HFFc6 (cell line): ENCODE results near the gene DUSP6. TPM values are rescaled to one million over a fixed set of nuclear protein-coding genes. Genes with fewer than 3 reads are reported as not detected.

Experiments
- DNase-seq: peaks from one replicate; pipeline ENCODE4 v3.0.0-alpha.2; 2018
- H3K27ac Mint-ChIP-seq: 2 replicates; pipeline ENCODE4 v1.8.0; 2020; ENCODE audit warnings: mild to moderate bottlenecking, mixed read lengths
- H3K27me3 Mint-ChIP-seq: 2 replicates; pipeline ENCODE4 v1.8.0; 2021; ENCODE audit warnings: mild to moderate bottlenecking, moderate library complexity, mixed read lengths; ENCODE audit not compliant: insufficient read depth
- H3K36me3 Mint-ChIP-seq: 2 replicates; pipeline ENCODE4 v1.8.0; 2021; ENCODE audit warnings: low read depth, mixed read lengths
- H3K4me1 Mint-ChIP-seq: 2 replicates; pipeline ENCODE4 v1.8.0; 2020; ENCODE audit warnings: low read depth, mixed read lengths
- H3K4me3 Mint-ChIP-seq: 2 replicates; pipeline ENCODE4 v1.8.0; 2020; ENCODE audit warnings: mild to moderate bottlenecking, moderate library complexity, mixed read lengths
- H3K9me3 Mint-ChIP-seq: 2 replicates; pipeline ENCODE4 v1.8.0; 2020; ENCODE audit warnings: mild to moderate bottlenecking, mixed read lengths
- total RNA-seq, 6 experiments: library from RNA; stranded (reverse); fragmentation: NEBNext Ultra II Directional; extraction: Animal tissue kit (Norgen Biotek cat#: 25700); gene quantifications; 2 replicates in 1 of 6; 3 replicates in 5 of 6; pipeline ENCODE4 v1.2.3, GENCODE V29; 2021
- TF ChIP-seq, protein P1 (sequence below): fragments of 200-600 bp; sonication (generic); IDR thresholded peaks from 2 replicates; pipeline ENCODE4 v1.5.0; 2021; ENCODE audit warnings: antibody characterized with exemption, mild to moderate bottlenecking

The DUSP6 gene
- total RNA-seq, 6 experiments from 2014 or later: 42.2 to 77.8 (median 46.2) TPM

DNA sequence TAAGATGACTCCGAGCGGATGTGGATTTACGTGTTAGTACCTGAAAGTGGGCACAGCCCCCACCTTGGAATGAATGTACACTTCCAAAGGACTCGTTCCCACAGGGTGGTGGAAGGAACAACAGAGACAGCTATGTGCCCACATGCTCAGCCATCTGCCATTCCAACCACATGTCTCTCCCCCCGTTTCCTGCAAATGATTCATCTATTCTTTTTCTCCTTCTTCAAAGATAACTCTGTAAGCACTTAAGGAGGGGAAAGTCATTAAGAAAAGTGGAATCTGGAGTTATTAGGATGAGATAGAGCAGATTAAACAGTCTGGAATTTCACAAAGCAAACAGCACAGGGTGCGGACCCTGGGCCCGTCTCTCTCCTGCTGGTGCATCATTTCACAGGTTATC, 18.5 kb upstream of the DUSP6 start:
- TF ChIP-seq, protein P1, sequence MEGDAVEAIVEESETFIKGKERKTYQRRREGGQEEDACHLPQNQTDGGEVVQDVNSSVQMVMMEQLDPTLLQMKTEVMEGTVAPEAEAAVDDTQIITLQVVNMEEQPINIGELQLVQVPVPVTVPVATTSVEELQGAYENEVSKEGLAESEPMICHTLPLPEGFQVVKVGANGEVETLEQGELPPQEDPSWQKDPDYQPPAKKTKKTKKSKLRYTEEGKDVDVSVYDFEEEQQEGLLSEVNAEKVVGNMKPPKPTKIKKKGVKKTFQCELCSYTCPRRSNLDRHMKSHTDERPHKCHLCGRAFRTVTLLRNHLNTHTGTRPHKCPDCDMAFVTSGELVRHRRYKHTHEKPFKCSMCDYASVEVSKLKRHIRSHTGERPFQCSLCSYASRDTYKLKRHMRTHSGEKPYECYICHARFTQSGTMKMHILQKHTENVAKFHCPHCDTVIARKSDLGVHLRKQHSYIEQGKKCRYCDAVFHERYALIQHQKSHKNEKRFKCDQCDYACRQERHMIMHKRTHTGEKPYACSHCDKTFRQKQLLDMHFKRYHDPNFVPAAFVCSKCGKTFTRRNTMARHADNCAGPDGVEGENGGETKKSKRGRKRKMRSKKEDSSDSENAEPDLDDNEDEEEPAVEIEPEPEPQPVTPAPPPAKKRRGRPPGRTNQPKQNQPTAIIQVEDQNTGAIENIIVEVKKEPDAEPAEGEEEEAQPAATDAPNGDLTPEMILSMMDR: no peak
- no peaks in the 10 kb centered on the region for H3K9me3 Mint-ChIP-seq
- H3K4me1 Mint-ChIP-seq: peaks cover 79% of the 10 kb centered on the region
- H3K27me3 Mint-ChIP-seq: 0 out of 2 replicates have a peak, but pooled peaks cover 2% of the 10 kb centered on the region
- peak; percentile 91 for DNase-seq
- H3K27ac Mint-ChIP-seq: peak overlapping the region; percentile 93
- no peaks in the 10 kb centered on the region for H3K36me3 Mint-ChIP-seq
- peak overlapping the region; percentile 73 for H3K4me3 Mint-ChIP-seq

DNA sequence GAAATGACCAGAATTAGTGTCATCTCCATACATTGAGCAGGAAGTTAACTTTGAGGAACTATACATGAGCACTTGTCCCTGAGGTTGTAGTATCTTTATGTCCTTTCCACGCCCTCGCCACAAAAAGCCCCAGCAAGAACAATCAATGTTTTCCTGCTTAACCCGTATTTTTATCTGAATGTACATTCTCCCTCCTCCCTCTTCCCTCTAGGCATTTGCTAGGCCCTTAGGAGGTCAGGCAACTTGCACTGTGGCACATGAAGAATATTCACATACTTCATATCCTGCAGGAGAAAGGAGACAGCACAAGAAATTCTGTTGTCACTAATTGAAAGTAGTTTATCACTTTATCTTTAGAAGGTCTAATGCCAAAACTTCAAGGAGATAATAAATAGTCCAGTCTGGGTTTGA, 18.1 kb upstream of the DUSP6 start:
- Mint-ChIP-seq H3K4me1 (peaks cover 75% of the 10 kb centered on the region), H3K4me3 (peak overlapping the region; percentile 73), H3K27me3 (0 out of 2 replicates have a peak, but pooled peaks cover 2% of the 10 kb centered on the region), H3K36me3 (no peaks in the 10 kb centered on the region), H3K9me3 (no peaks in the 10 kb centered on the region), H3K27ac (peak overlapping the region; percentile 93)
- TF ChIP-seq, protein P1: no peak
- DNase-seq: no peak

DNA sequence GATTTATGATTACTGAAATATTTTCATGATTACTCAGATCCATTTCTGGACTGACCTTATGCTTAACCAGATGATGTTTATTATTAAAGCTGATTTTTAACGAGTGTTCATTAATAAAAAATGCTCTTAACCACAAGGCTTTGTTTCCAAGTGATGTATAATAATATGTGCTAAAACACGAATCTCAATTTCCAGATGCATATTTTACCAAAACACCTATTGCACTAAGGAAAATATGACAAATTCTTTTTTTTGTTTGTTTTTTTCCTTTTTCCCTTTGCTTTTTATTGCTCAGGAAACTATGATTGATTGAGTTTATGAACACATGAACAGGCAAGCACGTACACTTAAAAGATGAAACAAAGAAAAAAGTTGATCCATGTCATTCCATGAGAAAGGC, 16.9 kb upstream of the DUSP6 start:
- peak overlapping the region; percentile 93 for H3K27ac Mint-ChIP-seq
- no peaks in the 10 kb centered on the region for H3K36me3 Mint-ChIP-seq
- TF ChIP-seq, protein P1: no peak
- H3K9me3 Mint-ChIP-seq: no peaks in the 10 kb centered on the region
- peak overlapping the region; percentile 28; the same call in 1 of the 2 replicates for H3K4me3 Mint-ChIP-seq
- peaks cover 68% of the 10 kb centered on the region for H3K4me1 Mint-ChIP-seq
- DNase-seq: no peak
- H3K27me3 Mint-ChIP-seq: 0 out of 2 replicates have a peak, but pooled peaks cover under 1% of the 10 kb centered on the region

DNA sequence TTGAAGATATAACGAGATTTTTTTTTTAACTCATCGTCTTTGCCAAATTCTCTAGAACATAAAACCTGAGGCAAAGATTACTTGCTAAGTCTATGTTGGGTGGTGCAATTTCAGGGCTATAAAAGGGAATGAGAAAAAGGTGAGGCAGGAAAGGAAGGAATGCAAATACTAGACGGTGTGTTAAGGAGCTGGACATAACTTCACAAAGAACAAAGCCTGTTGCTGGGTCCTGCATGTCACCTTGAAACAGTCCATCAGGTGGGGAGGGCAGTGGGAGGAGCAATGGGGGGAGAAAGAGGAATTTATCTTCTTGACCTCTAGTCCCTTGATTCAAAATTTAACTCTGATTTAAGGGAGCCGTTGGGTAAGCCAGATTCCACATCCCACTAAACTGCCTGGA, 16.1 kb upstream of the DUSP6 start:
- H3K4me1 Mint-ChIP-seq: peaks cover 68% of the 10 kb centered on the region

DNA sequence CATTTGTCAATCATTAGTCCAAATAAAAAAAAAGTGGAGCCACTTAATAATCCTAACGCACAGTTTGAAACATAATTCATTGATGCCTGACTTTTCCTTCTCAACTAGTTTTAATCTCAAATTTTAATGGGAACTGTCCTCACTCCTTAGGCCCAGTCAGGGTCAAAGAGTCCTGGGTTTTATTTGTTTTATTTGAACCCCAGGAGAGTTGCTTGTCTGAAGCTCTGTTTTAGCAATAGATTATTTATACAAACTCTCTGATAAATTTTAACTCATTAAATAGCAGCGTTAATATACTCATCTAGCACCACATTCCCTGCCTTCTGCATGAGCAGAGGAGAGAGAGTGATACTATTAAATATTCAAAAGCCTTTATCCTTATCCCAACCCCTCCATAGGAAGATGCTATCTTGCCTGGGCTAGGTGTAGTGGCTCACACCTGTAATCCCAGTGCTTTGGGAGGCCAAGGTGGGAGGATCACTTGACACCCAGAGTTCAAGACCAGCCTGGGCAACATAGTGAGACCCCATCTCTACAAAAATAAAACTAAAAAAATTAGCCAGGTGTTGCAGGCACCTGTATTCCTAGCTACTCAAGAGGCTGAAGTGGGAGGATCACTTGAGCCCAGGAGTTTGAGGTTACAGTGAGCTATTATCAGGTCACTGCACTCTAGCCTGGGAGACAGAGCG, 14.5 kb upstream of the DUSP6 start:
- no peak for DNase-seq
- Mint-ChIP-seq H3K4me1 (peaks cover 64% of the 10 kb centered on the region), H3K27ac (no peak overlapping the region), H3K27me3 (no peaks in the 10 kb centered on the region), H3K9me3 (no peaks in the 10 kb centered on the region), H3K36me3 (no peaks in the 10 kb centered on the region), H3K4me3 (no peak overlapping the region)
- TF ChIP-seq, protein P1: no peak

More for the DNA sequence above, 16.1 kb upstream of the DUSP6 start:
- TF ChIP-seq, protein P1: no peak
- DNase-seq: no peak
- Mint-ChIP-seq H3K36me3 (no peaks in the 10 kb centered on the region), H3K27me3 (no peaks in the 10 kb centered on the region), H3K9me3 (no peaks in the 10 kb centered on the region), H3K4me3 (no peak overlapping the region), H3K27ac (no peak overlapping the region)
